ENCODE results near the gene LAIR2. TPM values are rescaled to one million over a fixed set of nuclear protein-coding genes. Genes with fewer than 3 reads are reported as not detected.
A peak's percentile ranks its signal among the peaks of the same experiment; 100 is the strongest.

Gene LAIR2
- not detected for total RNA-seq
- long read RNA-seq, donor 1, result 0 reads
- long read RNA-seq, donor 2, result 0 reads

GRCh38 chr19:54502518-54503048 is at the start of gene LAIR2:
LAIR2 (plus strand) TSS chr19:54502831; CDS start chr19:54502919, 88 bp downstream.
- intact Hi-C loops (cut with DNase I, micrococcal nuclease), result no loop called here
- H3K9me3 ChIP-seq, result no peaks in the 10 kb centered on the region
- no peaks in the 10 kb centered on the region for H3K36me3 ChIP-seq (ENCODE audit: low read depth)
- DNase-seq, result no peak
- H3K4me1 ChIP-seq (ENCODE audit: low read depth), result no peaks in the 10 kb centered on the region
- TF ChIP-seq CTCF (IDR thresholded peaks at IDR 0.05), result no peak
- no peak for ATAC-seq
- no peak within 1 kb of the TSS for H3K4me3 ChIP-seq

- TF ChIP-seq CTCF (IDR thresholded peaks at IDR 0.05), result no peak
- Histone ChIP-seq H3K36me3 (ENCODE audit: low read depth) (peaks cover 31% of the 10 kb centered on the region), H3K4me1 (ENCODE audit: low read depth) (peaks cover 16% of the 10 kb centered on the region), H3K4me3 (no peak overlapping the region), H3K9me3 (no peaks in the 10 kb centered on the region)
- intact Hi-C loops (cut with DNase I, micrococcal nuclease), result no loop called here
- DNase-seq (peak in 2 of 3 donors; percentile 25 to 48), ATAC-seq (no peak)
Measured at GRCh38 chr19:54453921-54454780, 48.5 kb upstream of the LAIR2 start.

- ATAC-seq, result no peak
- intact Hi-C loops (cut with DNase I, micrococcal nuclease), result no loop called here
- TF ChIP-seq CTCF (IDR thresholded peaks at IDR 0.05), result no peak
- Histone ChIP-seq H3K4me1 (ENCODE audit: low read depth) (peaks cover 16% of the 10 kb centered on the region), H3K4me3 (no peak overlapping the region), H3K9me3 (no peaks in the 10 kb centered on the region), H3K36me3 (ENCODE audit: low read depth) (peaks cover 31% of the 10 kb centered on the region)
- DNase-seq, result peak in 1 of 3 donors; percentile 52
Measured at GRCh38 chr19:54454781-54455675, 47.6 kb upstream of the LAIR2 start.

- peaks cover 33% of the 10 kb centered on the region for H3K36me3 ChIP-seq (ENCODE audit: low read depth)
- ATAC-seq, result no peak
- H3K9me3 ChIP-seq, result no peaks in the 10 kb centered on the region
- intact Hi-C loops (cut with DNase I, micrococcal nuclease), result no loop called here
- H3K4me3 ChIP-seq, result no peak overlapping the region
- H3K4me1 ChIP-seq (ENCODE audit: low read depth), result peaks cover 14% of the 10 kb centered on the region
- TF ChIP-seq CTCF (IDR thresholded peaks at IDR 0.05), result no peak
- peak in 1 of 3 donors; percentile 53 for DNase-seq
Measured at GRCh38 chr19:54455786-54456422, 46.7 kb upstream of the LAIR2 start.

All from mucosa of descending colon (tissue), 3 donors.